Astrocyte of the spinal cord (primary cell): Measurements from ENCODE around the gene SLC37A3.

Source experiments
- DNase-seq: peaks from one replicate; pipeline ENCODE4 v3.0.0; 2011; ENCODE audit warnings: low read depth, low spot score
- H3K4me3 ChIP-seq: 2 replicates; pipeline ENCODE4 v1.5.1; 2011; ENCODE audit warnings: low read depth, mild to moderate bottlenecking, low read length, moderate library complexity
- CTCF ChIP-seq: IDR thresholded peaks from 2 replicates; pipeline ENCODE4 v1.5.1; 2012; ENCODE audit warnings: low read depth, mild to moderate bottlenecking, low read length, inconsistent platforms
- in situ Hi-C: cut with HindIII; loops from 2 replicates; pipeline ENCODE4 v1.10.0; 2017; ENCODE audit warnings: low sequenced_read_pairs

SLC37A3 gene

GRCh38 chr7:140295224-140295738 is 103.0 kb downstream of the SLC37A3 start:
- H3K4me3 ChIP-seq, result no peak overlapping the region
- DNase-seq, result no peak
- TF ChIP-seq CTCF, result no peak
- in situ Hi-C loops, result no loop called here

GRCh38 chr7:140294454-140294853 is 103.9 kb downstream of the SLC37A3 start:
- in situ Hi-C loops, result no loop called here
- no peak overlapping the region for H3K4me3 ChIP-seq
- no peak for TF ChIP-seq CTCF
- no peak for DNase-seq

GRCh38 chr7:140292438-140292837 is 105.9 kb downstream of the SLC37A3 start:
- DNase-seq, result no peak
- in situ Hi-C loops, result no loop called here
- TF ChIP-seq CTCF, result no peak
- no peak overlapping the region for H3K4me3 ChIP-seq

- no peak for TF ChIP-seq CTCF
- DNase-seq, result no peak
- in situ Hi-C loops, result no loop called here
- no peak overlapping the region for H3K4me3 ChIP-seq
Measured at GRCh38 chr7:140289804-140290203, 108.5 kb downstream of the SLC37A3 start.

- no peak for TF ChIP-seq CTCF
- in situ Hi-C loops, result no loop called here
- no peak for DNase-seq
- no peak overlapping the region for H3K4me3 ChIP-seq
Measured at GRCh38 chr7:140287988-140288387, 110.3 kb downstream of the SLC37A3 start.

GRCh38 chr7:140285938-140286337 is 112.4 kb downstream of the SLC37A3 start:
- no peak for DNase-seq
- no peak for TF ChIP-seq CTCF
- no peak overlapping the region for H3K4me3 ChIP-seq
- in situ Hi-C loops, result no loop called here

- no peak overlapping the region for H3K4me3 ChIP-seq
- peak; percentile 21 for DNase-seq
- no peak for TF ChIP-seq CTCF
- in situ Hi-C loops, result no loop called here
Measured at GRCh38 chr7:140284062-140284461, 114.3 kb downstream of the SLC37A3 start.
